HG03439 (cell line): Measurements from ENCODE around the gene OSMR.

ENCODE experiments used
- ATAC-seq: cut with Tn5 transposase; IDR thresholded peaks from one replicate; pipeline ENCODE4 v1.9.1; 2021; ENCODE audit warnings: mild to moderate bottlenecking, moderate library complexity; ENCODE audit not compliant: unreplicated experiment

The OSMR gene

DNA sequence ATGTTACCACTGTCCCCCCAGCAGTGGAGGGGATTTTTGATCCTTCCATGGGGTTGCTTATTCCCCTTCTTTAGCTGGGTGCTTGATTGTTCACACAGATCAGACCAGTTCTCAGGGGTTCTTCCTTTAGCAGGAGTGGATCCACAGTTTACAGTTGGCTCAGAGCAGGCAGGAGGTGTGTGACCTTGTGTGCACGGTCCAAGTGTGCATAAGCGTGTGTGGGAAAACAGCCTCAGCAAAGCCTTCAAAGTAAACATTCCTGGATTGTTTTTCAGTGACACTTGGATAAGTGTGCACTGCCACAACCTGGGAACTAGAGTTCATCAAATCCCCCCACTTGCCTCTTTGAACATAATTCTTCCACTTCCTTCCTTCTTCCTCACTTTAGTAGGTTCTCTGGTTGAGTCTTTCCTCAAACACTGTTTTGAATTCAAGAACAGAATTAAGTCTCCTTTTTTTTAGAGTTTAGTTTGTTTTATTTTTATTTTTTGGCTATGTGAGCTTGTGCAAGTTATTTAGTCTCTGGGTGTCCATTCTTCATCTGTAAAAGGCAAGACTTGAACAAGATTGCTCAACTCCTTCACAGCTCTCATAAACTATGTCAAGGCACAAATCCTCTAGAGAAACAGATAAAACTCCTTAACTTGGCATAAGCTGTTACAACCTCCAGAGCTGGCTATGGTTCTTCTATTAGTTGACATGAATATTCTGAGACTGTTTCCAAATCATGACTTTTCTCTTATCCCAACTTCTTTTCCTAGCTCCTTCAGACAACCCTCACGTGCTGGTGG lies 78.0 kb downstream of the OSMR start:
- no peak for ATAC-seq

DNA sequence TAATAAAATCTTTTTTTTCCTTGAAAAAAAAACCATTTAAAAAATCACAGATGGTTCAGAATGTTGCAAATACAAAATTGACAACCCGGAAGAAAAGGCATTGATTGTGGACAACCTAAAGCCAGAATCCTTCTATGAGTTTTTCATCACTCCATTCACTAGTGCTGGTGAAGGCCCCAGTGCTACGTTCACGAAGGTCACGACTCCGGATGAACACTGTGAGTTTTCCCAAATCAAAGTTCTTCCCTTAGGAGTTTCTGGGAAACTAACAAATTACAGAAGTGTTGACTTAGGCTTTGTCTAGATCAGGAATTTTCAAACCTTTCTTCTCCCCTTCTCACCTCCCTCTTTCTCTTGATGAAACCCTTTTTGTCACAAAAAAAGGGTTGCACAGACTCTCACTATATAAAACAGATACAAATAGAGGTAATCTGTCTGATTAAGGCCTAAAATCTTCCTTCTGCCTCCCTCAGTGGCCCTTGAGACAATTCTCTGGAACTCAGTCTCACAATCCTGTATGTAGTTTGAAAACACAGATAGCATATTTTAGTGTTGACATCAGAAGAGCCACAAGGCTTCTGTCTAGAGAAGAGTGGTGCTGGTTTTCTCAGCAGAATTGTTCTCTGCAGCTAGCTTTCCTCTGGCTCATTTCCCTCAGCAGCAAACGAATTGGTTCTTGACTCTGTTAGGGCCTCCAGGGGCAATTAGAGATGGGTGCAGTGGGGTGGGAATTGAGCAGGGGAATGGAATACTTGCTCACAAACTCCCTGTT lies 79.5 kb downstream of the OSMR start:
- ATAC-seq = no peak

DNA sequence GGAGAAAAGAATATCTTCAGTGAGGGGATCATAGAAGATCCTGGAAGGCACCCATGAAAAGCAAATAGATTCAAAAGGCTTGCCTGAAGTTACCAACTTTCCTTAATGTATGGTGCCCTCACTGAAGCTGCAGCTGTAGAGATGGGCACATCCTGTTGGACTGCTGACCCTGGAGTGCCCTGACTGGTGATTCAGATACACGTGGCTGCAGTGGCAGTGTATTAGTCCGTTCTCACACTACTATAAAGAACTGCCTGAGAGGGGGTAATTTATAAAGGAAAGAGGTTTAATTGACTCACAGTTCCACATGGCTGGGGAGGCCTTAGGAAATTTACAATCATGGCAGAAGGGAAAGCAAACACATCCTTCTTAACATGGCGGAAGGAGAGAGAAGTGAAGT lies 80.3 kb downstream of the OSMR start:
- ATAC-seq = no peak

DNA sequence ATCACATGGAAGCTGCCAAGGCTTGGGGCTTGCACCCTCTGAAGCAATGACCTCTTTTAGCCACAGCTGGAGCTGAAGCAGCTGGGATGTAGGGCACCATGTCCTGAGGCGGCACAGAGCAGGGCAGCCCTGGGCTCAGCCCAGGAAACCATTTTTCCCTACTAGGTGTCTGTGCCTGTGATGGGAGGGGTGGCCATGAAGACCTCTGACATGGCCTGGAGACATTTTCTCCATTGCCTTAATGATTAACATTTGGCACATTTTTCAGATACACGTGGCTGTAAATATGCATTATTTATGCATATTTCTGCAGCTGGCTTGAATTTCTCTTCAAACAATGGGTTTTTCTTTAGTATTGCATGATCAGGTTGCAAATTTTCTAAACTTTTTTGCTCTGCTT lies 81.7 kb downstream of the OSMR start:
- ATAC-seq = no peak

DNA sequence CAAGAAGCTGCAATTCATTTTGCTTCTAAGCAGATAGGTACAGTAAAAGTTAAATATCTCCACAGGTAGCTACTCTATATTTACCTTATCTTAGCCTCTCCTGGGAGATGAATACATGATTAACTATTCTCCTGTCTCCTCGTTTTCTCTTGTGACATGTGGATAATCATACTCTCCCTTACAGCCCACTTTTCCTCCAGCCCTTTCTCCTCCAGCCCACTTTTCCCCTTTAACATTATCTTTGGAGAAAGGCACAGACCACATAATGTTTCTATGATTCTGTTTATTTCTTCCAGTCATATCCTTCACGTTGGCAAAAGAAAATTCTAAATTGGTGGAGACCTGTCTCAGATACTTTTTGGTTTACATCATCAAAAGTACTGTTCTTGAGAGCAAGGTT lies 84.0 kb downstream of the OSMR start:
- no peak for ATAC-seq

DNA sequence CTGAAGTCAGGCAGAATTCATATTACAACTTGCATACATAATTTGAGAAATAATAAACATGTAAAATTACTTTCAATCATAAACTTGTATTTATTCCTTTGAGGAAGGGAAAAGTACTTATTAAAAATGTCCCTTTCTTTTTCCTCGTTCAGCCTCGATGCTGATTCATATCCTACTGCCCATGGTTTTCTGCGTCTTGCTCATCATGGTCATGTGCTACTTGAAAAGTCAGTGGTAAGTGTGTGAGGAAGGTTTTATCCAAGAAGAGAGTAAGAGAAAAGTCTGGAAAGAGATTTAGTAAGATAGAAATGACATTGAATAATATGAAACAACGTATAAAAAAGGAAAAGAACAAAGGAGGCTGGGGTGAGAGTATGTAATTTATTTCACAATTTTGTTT lies 85.9 kb downstream of the OSMR start:
- ATAC-seq = no peak

DNA sequence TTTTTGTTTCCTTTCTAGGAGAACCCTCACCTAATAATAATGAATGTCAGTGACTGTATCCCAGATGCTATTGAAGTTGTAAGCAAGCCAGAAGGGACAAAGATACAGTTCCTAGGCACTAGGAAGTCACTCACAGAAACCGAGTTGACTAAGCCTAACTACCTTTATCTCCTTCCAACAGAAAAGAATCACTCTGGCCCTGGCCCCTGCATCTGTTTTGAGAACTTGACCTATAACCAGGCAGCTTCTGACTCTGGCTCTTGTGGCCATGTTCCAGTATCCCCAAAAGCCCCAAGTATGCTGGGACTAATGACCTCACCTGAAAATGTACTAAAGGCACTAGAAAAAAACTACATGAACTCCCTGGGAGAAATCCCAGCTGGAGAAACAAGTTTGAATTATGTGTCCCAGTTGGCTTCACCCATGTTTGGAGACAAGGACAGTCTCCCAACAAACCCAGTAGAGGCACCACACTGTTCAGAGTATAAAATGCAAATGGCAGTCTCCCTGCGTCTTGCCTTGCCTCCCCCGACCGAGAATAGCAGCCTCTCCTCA lies 87.1 kb downstream of the OSMR start:
- ATAC-seq = no peak

DNA sequence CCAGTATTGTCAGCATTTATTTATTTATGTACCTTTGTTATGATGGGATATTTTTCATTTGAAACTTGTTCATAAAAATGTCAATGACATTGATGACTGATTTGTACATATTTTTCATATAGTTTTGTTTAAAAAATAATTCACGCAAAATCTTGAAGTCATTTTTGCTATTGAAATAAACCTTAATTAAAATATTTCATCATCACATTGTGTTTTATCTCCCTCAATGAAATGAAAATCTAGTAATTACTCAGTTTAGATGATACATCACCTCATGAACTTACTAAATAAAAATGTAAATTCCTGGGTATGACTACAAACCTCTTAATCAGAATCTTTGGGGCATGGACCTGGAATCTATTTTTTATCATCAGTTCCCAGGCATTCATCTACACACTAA lies 89.6 kb downstream of the OSMR start:
- no peak for ATAC-seq

DNA sequence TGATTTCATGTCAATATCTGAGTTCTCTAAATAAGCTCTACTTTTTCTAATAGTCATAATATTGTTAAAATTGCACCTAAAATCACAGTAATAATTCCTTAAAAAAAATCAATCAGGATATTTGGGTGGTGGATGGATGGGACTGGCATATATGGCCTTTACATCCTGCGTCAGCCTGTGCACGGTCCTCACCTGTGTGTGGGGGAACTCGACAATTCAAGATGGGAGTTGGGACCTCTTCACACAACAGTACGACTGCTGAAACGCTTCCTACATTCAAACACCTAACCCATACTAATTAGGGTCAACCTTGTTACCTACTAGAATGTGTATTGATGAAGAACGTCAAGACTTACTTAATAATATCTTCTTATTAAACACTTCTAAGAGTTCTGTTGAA lies 90.5 kb downstream of the OSMR start:
- no peak for ATAC-seq

DNA sequence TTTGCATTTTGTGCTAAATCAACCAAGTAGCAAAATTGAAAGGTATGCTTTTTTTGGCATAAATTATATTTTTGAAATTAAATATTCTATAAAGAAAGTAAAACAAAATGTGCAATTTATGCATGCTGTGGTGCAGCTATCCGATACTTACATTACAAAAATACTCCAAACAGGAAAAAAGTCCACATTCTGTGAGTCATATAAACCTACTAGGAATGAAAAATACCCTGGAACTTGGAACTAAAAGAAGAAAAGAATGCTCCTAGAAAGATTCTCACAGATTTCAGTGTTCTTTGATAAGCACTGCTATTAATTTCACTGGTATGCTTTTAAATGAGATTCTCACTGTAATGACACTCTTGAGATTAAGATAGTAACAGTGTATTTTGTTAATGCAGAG lies 92.6 kb downstream of the OSMR start:
- ATAC-seq = no peak

DNA sequence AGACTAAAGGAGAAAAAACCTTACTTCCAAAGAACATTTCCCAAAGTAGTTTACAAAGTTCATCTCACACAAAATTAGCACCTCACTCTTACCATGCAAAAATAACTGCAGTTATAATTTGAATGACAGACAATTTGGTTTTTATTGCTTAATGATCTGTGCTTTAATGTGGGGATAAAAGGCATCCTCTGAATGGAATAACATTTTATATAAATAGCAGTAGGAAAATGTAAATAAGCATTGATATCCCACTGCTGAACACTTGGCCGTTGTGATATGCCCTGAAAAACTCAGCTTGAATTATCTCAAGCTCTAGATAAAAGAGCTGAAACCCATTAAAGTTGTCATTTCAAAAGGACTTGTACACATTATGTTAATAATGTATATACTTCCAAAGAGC lies 93.2 kb downstream of the OSMR start:
- ATAC-seq = no peak

DNA sequence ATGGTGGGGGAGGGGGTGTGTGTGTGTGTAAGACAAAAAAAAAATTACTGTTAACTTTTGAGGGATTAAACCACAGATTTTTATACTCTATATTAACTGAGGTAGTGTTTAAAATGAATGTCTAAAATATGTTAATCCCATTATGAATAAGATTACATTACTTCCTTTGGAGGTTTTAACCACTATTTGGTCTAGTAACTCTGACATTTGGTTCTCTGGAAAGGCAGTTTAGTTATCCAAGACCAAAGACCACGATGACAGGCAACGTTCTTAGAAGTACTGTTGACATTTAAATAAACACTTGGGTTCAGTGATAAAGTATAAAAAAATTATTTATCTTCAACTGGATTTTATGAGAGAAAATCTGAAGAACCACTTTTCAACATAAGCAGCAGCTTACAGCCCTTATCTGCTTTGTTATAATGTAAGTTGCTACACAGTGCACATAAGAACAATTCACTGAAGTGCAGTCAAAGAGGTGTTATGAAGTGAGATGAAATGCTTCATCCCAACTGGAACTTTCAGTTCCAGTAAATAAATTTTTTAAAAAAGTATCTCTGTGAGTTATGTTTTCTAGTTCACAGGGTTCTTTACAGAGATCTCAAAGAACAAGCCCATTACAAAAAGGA lies 94.5 kb downstream of the OSMR start:
- no peak for ATAC-seq

DNA sequence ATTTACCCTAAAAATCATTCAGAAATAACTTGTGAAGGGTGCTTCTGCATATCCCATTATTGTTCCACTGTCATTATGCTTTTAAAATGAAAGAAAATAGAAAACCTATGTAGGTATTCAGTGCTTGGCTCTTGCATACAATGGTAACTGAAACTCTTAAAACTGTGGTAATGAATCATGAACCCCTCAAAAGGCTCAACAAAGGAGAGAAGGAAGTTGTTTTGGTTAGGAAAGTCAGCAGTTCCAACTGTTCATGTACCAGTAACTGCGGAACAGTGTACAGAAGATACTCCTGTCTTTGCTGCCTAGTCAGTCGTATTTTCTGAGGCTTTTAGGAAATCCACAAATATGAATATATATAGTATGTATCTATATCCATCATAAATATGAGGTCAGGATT lies 96.1 kb downstream of the OSMR start:
- no peak for ATAC-seq

DNA sequence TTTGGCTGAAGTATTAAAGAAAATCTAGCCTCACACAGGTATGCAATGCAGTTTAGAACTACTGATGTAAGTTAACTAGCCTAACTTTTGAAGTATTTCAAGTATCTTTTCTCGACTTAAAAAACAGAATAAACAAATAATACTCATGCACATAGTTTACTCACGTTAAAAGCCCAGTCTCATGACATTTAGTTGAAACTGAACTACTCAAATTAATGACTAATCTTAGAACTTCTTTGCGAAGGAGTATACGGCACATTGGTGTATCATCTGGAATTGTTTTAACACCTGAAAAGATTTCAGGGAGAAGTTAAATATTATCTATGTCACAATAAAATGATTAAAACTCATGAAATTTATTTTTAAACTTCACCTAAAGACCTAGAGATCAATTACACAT lies 98.5 kb downstream of the OSMR start:
- no peak for ATAC-seq

DNA sequence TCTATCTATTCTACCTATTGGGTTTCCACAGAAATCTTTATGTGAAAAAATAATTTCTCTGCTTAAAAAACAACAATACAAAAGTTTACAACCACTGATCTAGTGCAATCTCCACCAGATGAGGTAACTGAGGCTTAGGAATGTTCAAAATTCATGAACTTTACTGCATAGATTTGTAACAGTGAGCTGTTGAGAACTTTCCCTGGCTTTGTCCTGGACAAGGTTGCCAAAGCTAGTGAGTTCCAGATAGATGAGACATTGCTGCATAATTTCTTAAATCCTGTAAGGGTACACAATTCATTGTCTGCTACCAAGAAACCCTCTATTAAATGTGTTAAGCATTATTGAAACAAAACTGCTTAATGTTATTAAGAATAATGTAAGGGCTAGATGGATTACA lies 102.7 kb downstream of the OSMR start:
- ATAC-seq = no peak

DNA sequence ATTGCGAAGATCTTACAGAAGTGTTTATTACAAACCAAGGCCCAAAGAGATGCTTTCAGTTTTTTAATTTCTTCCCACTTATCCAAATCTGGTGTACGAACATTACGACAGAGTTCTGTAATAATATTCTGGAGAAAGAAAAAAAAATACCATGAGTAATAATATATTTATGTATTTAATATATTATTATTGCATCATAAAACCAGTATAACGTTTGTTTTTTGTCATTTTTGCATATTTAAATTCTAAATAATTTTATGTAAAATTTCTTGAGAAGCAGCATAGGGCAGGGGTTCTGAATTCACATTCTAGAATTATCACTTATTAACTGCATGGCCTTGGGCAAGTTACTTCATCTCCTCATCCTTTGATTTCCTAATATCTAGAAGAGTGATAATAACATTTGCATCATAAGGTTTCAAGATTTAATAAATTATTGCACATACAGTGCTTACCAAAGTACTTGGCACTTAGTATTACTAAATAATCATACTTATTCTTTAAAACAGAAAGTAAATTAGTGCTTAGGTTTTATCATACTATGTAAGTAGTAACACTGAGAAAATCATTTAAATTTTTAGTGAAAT lies 107.7 kb downstream of the OSMR start:
- no peak for ATAC-seq

DNA sequence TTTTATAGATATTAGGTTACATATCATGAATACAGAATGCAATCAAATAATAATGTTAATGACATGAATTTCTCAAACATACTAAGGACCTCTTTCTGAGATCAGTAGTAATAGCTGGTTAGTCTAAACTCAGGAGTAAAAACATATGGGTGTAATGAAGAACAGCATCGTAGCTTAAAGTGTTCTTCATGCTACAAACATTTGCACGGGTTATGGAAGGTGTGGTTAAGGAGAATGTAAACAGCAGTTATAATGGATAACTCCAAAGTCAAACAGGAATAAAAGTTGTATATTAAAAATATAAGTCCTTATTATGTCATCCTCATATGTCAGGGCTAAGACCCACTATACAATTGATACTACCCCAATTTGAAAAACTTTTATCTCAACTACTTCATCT lies 115.9 kb downstream of the OSMR start:
- no peak for ATAC-seq

DNA sequence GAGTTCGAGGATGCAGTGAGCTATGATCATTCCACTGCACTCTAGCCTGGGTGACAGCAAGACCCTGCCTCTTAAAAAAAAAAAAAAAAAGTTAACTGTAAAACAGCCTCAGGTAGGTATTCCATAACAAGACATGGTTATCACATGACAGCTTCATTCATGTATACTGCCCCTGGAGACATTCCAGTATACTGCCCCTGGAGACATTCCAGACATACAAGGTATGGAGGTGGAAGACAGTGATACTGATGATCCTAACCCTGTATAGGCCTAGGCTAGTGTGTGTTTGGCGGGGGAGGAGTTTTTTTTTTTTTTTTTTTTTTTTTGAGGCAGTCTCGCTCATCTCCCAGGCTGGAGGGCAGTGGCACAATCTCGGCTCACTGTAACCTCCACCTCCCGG lies 122.9 kb downstream of the OSMR start:
- no peak for ATAC-seq

DNA sequence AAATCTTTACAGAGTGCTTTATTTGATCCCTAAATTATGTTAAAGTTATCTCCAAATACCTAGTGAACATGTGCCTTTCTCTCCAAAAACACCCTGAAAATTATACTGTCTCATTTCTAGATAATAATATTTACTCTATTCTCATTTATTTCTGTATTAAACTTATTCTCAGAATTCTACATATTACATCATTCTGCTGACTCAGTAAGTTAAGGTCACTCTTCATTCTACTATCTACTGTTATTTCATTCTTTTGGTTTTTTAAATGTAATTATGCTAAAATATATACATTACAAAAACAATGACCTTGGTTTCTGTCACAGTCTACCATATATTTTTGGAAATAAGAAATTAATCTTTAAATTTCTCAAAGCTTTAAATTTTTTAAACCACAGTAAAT lies 132.2 kb downstream of the OSMR start:
- no peak for ATAC-seq

DNA sequence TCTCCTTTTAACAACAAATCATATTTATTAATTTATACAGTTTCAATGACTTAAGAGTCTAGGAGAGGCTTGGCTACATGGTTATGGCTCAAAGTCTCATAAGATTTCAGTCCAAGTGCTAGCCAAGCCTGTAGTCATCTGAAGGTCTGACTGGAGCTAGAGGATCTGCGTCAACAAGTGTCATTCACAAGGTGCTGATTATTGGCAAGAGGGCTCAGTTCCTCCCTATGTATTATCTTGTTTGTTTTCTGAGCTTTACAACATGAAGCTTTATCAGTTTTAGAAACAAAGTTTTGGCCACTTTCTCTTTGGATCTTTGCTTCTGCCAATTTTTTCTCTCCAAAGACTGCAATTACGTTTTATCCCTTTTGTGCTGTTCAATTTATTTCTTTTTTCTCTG lies 133.7 kb downstream of the OSMR start:
- no peak for ATAC-seq
